HG02981 (cell line): ENCODE results near the gene ACRBP.

Experiments used
- ATAC-seq: cut with Tn5 transposase; IDR thresholded peaks from one replicate; pipeline ENCODE4 v1.9.1; 2021; ENCODE audit warnings: mild to moderate bottlenecking, moderate library complexity; ENCODE audit not compliant: unreplicated experiment

Gene ACRBP

GRCh38 chr12:6650832-6651231 is 3.6 kb upstream of the ACRBP start:
- ATAC-seq = no peak

- no peak for ATAC-seq
Measured at GRCh38 chr12:6646276-6647082, 753 bp downstream of the ACRBP start.

GRCh38 chr12:6644903-6645302 is 2.3 kb downstream of the ACRBP start:
- ATAC-seq = no peak

GRCh38 chr12:6644257-6644596 is 3.0 kb downstream of the ACRBP start:
- no peak for ATAC-seq

GRCh38 chr12:6643569-6644256 is 3.5 kb downstream of the ACRBP start:
- no peak for ATAC-seq

- no peak for ATAC-seq
Measured at GRCh38 chr12:6641131-6641530, 6.1 kb downstream of the ACRBP start.

GRCh38 chr12:6640497-6640896 is 6.7 kb downstream of the ACRBP start:
- no peak for ATAC-seq

- no peak for ATAC-seq
Measured at GRCh38 chr12:6639151-6639801, 8.0 kb downstream of the ACRBP start.

GRCh38 chr12:6638305-6638704 is 8.9 kb downstream of the ACRBP start:
- ATAC-seq = no peak

- peak; percentile 41 for ATAC-seq
Measured at GRCh38 chr12:6635856-6636531, 11.2 kb downstream of the ACRBP start, which contains the start of gene LPAR5. Gene LPAR5 (minus strand): TSS chr12:6635959. CDS start chr12:6621248, 14,711 bp downstream.

GRCh38 chr12:6635375-6635855 is 11.8 kb downstream of the ACRBP start:
- no peak for ATAC-seq

- peak; percentile 55 for ATAC-seq
Measured at GRCh38 chr12:6632026-6632983, 14.9 kb downstream of the ACRBP start.

GRCh38 chr12:6631549-6631961 is 15.7 kb downstream of the ACRBP start:
- no peak for ATAC-seq

- no peak for ATAC-seq
Measured at GRCh38 chr12:6630736-6631135, 16.5 kb downstream of the ACRBP start.

- no peak for ATAC-seq
Measured at GRCh38 chr12:6627616-6628015, 19.6 kb downstream of the ACRBP start.

GRCh38 chr12:6626654-6627283 is 20.5 kb downstream of the ACRBP start:
- ATAC-seq = no peak

GRCh38 chr12:6620885-6621274 is 26.4 kb downstream of the ACRBP start:
- no peak for ATAC-seq

GRCh38 chr12:6620137-6620884 is 26.9 kb downstream of the ACRBP start:
- no peak for ATAC-seq
